CD4-positive, alpha-beta T cell treated with Interferon alpha-2 for 1 hour (primary cell): ENCODE results near the gene SHCBP1L.

Source experiments
- DNase-seq, 2 donors: peaks; one replicate each; pipeline ENCODE4 v3.0.0-alpha.2; 2020 to 2022

The SHCBP1L gene

DNA sequence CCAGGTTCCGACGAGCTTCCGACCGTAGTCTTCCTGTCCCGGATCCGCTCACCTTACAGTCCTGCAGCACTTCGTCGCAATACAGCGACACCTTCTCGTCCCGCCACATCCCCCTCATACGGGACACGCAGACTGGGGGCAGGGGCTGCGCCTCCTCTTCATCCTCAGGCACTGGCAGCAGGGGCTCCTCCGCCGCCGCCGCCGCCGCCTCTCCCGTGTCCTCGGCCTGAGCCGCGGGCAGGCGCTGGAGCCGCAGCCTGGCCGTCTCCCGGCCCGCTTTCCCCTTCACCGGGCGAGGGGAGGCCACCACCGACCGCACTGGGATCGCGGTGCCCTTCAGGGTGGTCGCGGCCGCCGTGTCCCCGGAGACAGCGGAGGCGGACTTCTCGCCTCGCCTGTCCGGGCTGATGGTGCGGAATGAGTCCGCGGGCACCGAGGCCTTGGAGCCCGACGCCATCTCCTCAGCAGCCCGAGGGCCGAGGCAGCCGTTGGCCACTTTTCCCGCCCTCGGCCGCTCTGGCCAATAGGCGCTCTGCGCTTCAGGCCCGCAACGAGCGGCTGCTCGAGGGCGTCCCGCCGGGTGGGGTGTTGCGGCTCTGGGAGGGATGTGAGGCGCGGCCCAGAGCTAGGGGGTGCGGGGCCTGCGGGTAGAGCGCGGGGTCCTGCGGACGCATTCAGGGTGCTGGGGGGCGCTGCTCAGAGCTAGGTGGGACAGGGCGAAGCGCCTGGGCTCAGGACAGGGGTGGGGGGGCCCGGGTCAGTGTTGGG lies at the start of gene SHCBP1L:
Gene SHCBP1L, minus strand, starts transcription at position 490 of the 768 bp plus-strand sequence. Its CDS starts 33 bp downstream, at position 457.
- no peak for DNase-seq

- no peak for DNase-seq
Measured at GRCh38 chr1:183002267-183002666, 49.3 kb upstream of the SHCBP1L start.

DNA sequence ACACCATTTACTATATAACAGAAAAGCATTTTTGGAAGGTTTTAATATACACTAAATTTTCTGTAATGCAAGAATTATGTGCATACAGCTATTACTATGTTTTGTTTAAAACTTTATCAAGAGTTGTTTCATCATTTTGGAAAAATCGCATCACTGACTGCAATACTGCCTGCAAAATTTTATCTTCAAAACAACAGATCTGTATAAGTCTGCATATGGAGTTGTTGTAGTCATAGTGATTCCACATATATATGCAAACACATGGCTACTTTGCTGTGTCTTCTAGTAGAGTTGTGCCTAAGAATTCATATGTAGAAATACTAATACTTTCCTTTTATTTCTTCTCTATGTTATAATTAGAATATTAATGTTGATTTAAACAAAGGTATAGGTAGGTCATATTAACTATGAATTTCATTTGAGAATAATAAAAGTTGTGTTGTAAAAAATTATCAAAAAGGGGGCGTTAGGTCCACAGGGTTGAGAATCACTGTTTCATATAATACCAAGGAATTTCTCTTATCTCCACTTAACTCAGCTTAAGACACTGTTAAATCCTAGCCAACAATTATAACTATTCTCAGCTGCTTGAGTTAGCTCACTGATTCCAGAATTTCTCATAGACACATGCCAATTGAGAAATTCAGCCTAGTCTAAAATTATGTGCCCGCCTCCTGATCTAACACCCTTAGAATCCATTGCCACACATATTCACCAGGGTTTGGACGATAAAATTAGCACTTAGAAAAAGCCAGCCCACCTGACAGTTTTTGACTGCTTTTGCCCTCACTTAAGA lies 47.4 kb upstream of the SHCBP1L start:
- DNase-seq, result no peak

DNA sequence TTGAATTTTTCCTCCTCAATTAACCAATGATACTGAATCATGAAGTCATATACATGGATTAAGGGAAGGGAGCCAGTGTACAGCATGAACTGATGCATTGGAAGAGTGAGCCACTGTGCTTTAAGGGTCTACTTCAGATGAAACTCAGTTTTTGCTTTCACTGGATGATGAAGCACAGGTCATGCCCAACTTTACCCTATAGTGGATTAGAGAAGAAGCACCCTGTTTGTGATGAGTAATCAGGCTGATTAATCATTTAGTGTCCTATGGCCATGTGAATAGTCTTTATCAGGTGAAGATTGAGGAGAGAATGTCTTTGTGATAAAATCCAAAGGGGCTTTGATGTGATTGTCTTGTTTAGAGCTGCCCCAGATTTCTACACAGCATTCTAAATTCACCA lies 45.5 kb upstream of the SHCBP1L start:
- no peak for DNase-seq

DNA sequence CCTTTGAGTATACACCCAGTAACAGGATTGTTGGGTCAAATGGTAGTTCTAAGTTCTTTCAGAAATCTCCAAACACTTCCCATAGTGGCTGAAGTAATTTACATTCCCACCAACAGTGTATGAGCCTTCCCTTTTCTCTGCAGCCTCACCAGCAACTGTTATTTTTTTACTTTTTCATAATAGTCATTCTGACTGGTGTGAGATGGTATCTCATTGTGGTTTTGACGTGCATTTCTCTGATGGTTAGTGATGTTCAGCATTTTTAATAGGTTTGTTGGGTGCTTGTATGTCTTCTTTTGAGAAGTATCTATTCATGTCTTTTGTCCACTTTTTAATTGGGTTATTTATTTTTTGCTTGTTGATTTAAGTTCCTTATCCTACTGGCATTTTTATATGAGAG lies 43.9 kb upstream of the SHCBP1L start:
- DNase-seq, result no peak

GRCh38 chr1:182995894-182996293 lies 42.9 kb upstream of the SHCBP1L start:
- no peak for DNase-seq

DNA sequence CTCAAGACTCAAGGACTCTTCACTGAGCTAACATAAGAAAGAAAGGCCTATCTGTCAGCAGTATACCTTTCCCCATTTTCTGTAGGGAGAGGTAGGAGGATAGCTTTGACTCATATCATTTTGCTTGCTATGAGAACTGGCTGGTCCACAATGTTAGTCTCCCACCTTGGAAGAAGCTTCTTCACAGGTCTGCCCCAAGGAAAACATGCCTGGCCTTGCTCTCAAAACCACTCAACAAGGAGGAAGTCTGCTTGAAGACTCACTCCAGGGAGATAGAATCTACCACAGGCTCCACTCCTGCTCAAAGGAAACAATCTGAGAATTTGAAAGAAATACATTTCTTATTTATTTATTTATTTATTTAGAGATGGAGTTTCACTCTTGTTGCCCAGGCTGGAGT lies 40.8 kb upstream of the SHCBP1L start:
- DNase-seq, result no peak

- DNase-seq, result no peak
Measured at GRCh38 chr1:182990413-182991144, 37.6 kb upstream of the SHCBP1L start.

DNA sequence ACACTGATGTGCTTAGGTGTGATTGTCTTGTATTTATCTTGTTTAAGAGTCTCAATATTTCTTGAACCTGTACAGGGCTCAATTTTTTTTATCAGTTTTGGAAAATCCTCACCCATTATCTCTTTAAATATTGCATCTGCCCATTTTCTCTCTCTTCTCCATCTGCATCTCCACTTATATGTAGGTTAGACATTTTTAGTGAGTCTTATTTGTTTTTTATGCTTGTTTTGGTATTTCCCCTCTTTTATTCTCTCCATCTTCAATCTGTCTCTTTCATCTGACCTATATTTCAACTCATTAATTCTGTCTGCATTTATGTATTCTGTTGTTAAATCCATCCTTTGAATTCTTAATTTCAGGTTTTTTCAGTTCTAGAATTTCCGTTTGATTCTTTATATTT lies 32.9 kb upstream of the SHCBP1L start:
- DNase-seq, result no peak

- DNase-seq, result no peak
Measured at GRCh38 chr1:182984621-182985020, 31.7 kb upstream of the SHCBP1L start.

- DNase-seq, result no peak
Measured at GRCh38 chr1:182984138-182984537, 31.2 kb upstream of the SHCBP1L start.

- no peak for DNase-seq
Measured at GRCh38 chr1:182978151-182978853, 25.3 kb upstream of the SHCBP1L start.

DNA sequence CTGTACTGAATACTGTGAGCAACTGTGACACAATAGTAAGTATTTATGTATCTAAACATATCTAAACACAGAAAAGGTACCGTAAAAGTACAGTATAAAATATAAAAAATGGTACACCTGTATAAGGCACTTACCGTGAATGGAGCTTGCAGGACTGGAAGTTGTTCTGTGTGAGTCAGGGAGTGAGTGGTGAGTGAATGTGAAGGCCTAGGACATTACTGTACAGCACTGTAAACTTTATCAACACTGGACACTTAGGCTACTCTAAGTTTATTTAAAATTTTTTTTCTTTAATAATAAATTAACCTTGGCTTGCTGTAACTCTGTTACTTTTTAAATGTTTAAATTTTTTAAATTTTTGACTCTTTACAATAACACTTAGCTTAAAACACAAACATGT lies 24.5 kb upstream of the SHCBP1L start:
- DNase-seq, result no peak

- no peak for DNase-seq
Measured at GRCh38 chr1:182974506-182975191, 21.7 kb upstream of the SHCBP1L start.

- no peak for DNase-seq
Measured at GRCh38 chr1:182972829-182973228, 19.9 kb upstream of the SHCBP1L start.

- DNase-seq, result no peak
Measured at GRCh38 chr1:182972231-182972630, 19.3 kb upstream of the SHCBP1L start.

DNA sequence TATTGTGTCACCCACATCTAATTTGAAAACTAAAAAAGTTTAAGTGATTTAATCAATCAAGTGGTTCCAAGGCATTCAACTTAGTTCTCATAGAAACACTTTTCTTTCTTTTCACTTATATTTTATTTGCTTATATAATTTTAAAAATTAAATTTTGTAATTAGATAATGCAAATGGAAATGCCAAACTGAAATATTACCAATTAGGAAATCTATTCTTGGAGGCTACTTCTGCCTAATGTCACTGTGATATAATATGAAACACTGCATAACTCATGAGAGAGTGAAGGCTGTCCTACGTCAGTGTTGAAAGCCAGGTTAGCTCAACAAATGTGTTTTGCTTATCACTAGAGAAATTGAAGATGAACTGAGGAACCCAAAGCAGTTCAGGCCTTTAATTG lies 18.3 kb upstream of the SHCBP1L start:
- no peak for DNase-seq

GRCh38 chr1:182968836-182969734 lies 16.1 kb upstream of the SHCBP1L start:
- DNase-seq, result no peak

GRCh38 chr1:182968151-182968741 lies 15.3 kb upstream of the SHCBP1L start:
- DNase-seq, result no peak

DNA sequence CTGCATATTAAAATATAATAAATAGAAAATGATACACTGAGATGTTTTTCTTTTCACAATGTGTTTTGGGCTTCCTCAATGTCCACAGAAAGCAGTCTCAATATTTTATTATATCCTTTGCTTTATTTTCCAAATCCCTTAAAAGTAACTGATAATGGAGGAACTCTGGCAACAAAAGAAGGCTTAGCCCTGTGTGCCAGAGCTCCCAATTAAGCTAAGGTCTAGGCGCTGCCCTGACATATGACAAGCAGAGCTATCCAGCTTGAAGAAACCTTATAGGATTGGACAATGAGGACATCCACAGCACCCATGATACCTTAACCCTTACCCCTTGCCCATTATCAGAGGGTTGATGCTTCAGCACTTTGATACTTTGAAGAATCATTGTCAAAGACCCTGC lies 12.9 kb upstream of the SHCBP1L start:
- no peak for DNase-seq

DNA sequence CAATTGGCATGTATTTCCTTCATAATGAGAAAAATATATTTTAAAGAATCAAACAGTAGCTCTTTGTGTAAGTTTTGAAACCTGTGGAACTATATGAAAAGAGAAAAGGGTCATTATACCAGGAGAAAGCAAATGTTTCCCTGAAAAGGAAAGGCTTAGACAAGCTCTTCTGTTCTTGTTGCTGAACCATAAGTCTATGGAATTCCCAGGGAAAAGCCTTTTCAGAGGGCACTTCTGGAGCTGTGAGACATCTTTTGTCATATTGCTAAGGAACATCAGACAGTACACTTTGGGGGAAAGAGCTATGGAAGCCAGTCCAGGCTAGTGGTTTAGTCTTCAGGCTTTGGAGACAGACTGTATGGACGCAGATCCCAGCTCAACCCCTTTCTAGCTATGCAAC lies 12.1 kb upstream of the SHCBP1L start:
- no peak for DNase-seq
